GM12878 (cell line): ENCODE measurements around the gene ITGA3.

Experiments used
- CBX5 ChIP-seq: sonication (generic); IDR thresholded peaks from 2 replicates; pipeline ENCODE4 v1.6.1; 2016; ENCODE audit warnings: low read depth, moderate library complexity, mild to moderate bottlenecking, inconsistent platforms
- EZH2 ChIP-seq: IDR thresholded peaks from 2 replicates; pipeline ENCODE4 v1.6.1; 2012; ENCODE audit warnings: low read depth, mild to moderate bottlenecking, control low read depth, inconsistent platforms, low read length, borderline replicate concordance; ENCODE audit not compliant: control insufficient read depth
- HCFC1 ChIP-seq: fragments of 150-350 bp; IDR thresholded peaks from 2 replicates; pipeline ENCODE4 v1.6.1; 2014; ENCODE audit warnings: low read length
- NFYB ChIP-seq: IDR thresholded peaks from 2 replicates; pipeline ENCODE4 v1.6.1; 2011; ENCODE audit warnings: low read depth, mild to moderate bottlenecking, low read length, improper control_type of control experiment, moderate library complexity; ENCODE audit not compliant: insufficient read depth
- POLR2A ChIP-seq: IDR thresholded peaks from 2 replicates; pipeline ENCODE4 v1.6.1; 2011; ENCODE audit warnings: low read depth, mild to moderate bottlenecking, low read length
- RCOR1 ChIP-seq: conservative IDR thresholded peaks from 2 replicates; pipeline ENCODE4 v1.6.1; 2012; ENCODE audit warnings: low read depth, low read length, improper control_type of control experiment
- SIN3A ChIP-seq: IDR thresholded peaks from 2 replicates; pipeline ENCODE4 v1.6.1; 2012; ENCODE audit warnings: low read depth, low read length, improper control_type of control experiment
- SP1 ChIP-seq: IDR thresholded peaks from one replicate; pipeline ENCODE4 v1.6.1; 2011; ENCODE audit warnings: low read depth, low read length
- ZNF207 ChIP-seq: fragments of 450-650 bp; IDR thresholded peaks from 2 replicates; pipeline ENCODE4 v1.6.1; 2014; ENCODE audit warnings: antibody characterized with exemption, mild to moderate bottlenecking, borderline replicate concordance
- ZNF274 ChIP-seq: IDR thresholded peaks from one replicate; pipeline ENCODE4 v1.8.0; 2011; ENCODE audit not compliant: insufficient read length, insufficient read depth
- TF ChIP-seq, protein P1 (sequence below), 3 experiments: IDR thresholded peaks in 2 of 3; conservative IDR thresholded peaks in 1 of 3; 2 replicates each; pipeline ENCODE4 v1.5.1; 2011; ENCODE audit warnings: low read depth in 3 of 3, low read length in 3 of 3, mild to moderate bottlenecking in 3 of 3, control low read depth in 2 of 3, moderate library complexity in 2 of 3, inconsistent platforms in 1 of 3, mixed read lengths in 1 of 3; ENCODE audit not compliant: control insufficient read depth in 2 of 3, insufficient read depth in 1 of 3; ENCODE audit errors: extremely low read depth in 1 of 3
- TF ChIP-seq, protein P2 (sequence below): IDR thresholded peaks from 2 replicates; pipeline ENCODE4 v1.6.1; 2012; ENCODE audit warnings: low read depth, low read length, improper control_type of control experiment

DNA sequence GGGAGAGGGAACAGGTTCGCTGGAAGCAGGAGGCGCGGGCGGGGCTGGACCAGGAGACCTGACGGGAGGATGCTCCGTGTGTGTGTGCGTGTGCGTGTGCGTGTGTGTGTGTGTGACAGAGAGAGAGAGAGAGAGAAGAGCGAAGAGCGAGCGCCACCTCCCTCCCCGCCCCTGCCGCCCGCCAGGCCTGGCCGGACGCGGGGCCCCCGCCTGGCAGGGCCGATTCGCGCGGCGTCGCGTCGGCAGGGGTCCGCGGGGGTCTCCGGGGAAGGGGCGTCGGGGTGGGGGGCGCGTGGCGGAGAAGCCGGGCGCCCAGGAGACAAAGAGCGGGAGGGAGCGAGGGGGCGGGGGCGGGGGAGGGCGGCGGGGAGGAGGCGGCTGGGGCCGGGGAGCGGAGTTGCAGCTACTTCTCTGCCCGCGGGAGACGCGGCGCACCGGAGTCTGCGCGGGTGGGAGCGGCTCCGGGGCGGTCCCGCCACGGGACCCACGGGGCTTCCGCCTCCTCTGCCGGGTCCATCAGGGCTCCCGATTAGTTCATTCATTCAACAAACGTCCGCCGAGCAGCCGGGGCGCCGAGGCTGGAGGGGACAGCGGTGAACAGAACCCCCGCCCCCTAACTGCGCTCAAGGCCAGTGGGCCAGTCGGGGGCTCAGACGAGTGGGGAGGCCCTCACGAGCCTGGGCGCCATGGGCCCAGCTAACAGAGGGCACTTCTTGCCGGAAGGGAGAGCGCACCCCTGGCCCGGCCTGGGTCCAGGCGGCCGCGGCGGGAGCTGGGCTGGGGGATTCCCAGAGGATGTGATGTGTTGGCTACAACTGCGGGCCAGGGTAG lies 74.0 kb downstream of the ITGA3 start, which contains the start of gene SAMD14:
- no peak for TF ChIP-seq SIN3A
- TF ChIP-seq POLR2A: no peak
- TF ChIP-seq, protein P1, sequence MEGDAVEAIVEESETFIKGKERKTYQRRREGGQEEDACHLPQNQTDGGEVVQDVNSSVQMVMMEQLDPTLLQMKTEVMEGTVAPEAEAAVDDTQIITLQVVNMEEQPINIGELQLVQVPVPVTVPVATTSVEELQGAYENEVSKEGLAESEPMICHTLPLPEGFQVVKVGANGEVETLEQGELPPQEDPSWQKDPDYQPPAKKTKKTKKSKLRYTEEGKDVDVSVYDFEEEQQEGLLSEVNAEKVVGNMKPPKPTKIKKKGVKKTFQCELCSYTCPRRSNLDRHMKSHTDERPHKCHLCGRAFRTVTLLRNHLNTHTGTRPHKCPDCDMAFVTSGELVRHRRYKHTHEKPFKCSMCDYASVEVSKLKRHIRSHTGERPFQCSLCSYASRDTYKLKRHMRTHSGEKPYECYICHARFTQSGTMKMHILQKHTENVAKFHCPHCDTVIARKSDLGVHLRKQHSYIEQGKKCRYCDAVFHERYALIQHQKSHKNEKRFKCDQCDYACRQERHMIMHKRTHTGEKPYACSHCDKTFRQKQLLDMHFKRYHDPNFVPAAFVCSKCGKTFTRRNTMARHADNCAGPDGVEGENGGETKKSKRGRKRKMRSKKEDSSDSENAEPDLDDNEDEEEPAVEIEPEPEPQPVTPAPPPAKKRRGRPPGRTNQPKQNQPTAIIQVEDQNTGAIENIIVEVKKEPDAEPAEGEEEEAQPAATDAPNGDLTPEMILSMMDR (IDR thresholded peaks at IDR 0.05 in 2 of 3, conservative IDR thresholded peaks at IDR 0.05 in 1 of 3; ENCODE audit: control insufficient read depth in 2 of 3, extremely low read depth in 1 of 3, insufficient read depth in 1 of 3, low read depth in 3 of 3, low read length in 3 of 3): no peak
- TF ChIP-seq HCFC1: no peak
- no peak for TF ChIP-seq CBX5
- no peak for TF ChIP-seq NFYB
- TF ChIP-seq, protein P2, sequence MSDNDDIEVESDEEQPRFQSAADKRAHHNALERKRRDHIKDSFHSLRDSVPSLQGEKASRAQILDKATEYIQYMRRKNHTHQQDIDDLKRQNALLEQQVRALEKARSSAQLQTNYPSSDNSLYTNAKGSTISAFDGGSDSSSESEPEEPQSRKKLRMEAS: no peak
- TF ChIP-seq RCOR1: no peak
- TF ChIP-seq EZH2: no peak
- no peak for TF ChIP-seq ZNF207
- no peak for TF ChIP-seq ZNF274
- no peak for TF ChIP-seq SP1
